Measurements from ENCODE around the gene DBF4B. TPM values are rescaled to one million over a fixed set of nuclear protein-coding genes. Genes with fewer than 3 reads are reported as not detected.
A peak's percentile ranks its signal among the peaks of the same experiment; 100 is the strongest.
"Not testable (repeated sequence)": the region's sequence is repeated elsewhere in the genome, so short reads cannot be mapped to it uniquely, and the experiment has no call there.

Gene DBF4B
- total RNA-seq, 3 donors from 2014 or later (not counting 1 experiment from before 2014, with no cell fraction given), result 3.0 to 4.1 (median 4.1) TPM

- H3K9me3 ChIP-seq (ENCODE audit: control insufficient read depth, insufficient read depth, low read length), result no peaks in the 10 kb centered on the region
- Mint-ChIP-seq H3K36me3 (no peaks in the 10 kb centered on the region), H3K4me1 (peaks cover 18% of the 10 kb centered on the region in 2 donors), H3K27ac (no peak overlapping the region), H3K4me3 (no peak overlapping the region), H3K27me3 (ENCODE audit: low read depth in 2 of 2) (no peaks in the 10 kb centered on the region), H3K9me3 (no peaks in the 10 kb centered on the region)
- peaks cover 16% of the 10 kb centered on the region for H3K4me1 ChIP-seq (ENCODE audit: control insufficient read depth, insufficient read depth, low read length)
- ATAC-seq (no peak), DNase-seq (no peak)
- no peak overlapping the region for H3K4me3 ChIP-seq (ENCODE audit: low read length)
- intact Hi-C loops (cut with micrococcal nuclease), result no loop called here
- no peaks in the 10 kb centered on the region for H3K27me3 ChIP-seq (ENCODE audit: control insufficient read depth, insufficient read depth, low read length)
- 83% methylated on average over 10 of the region's 11 CpGs for WGBS (ENCODE audit: insufficient coverage)
- no peak overlapping the region for H3K27ac ChIP-seq (ENCODE audit: low read length)
- no peaks in the 10 kb centered on the region for H3K36me3 ChIP-seq (ENCODE audit: control insufficient read depth, insufficient read depth, low read length)
- TF ChIP-seq, protein P1, sequence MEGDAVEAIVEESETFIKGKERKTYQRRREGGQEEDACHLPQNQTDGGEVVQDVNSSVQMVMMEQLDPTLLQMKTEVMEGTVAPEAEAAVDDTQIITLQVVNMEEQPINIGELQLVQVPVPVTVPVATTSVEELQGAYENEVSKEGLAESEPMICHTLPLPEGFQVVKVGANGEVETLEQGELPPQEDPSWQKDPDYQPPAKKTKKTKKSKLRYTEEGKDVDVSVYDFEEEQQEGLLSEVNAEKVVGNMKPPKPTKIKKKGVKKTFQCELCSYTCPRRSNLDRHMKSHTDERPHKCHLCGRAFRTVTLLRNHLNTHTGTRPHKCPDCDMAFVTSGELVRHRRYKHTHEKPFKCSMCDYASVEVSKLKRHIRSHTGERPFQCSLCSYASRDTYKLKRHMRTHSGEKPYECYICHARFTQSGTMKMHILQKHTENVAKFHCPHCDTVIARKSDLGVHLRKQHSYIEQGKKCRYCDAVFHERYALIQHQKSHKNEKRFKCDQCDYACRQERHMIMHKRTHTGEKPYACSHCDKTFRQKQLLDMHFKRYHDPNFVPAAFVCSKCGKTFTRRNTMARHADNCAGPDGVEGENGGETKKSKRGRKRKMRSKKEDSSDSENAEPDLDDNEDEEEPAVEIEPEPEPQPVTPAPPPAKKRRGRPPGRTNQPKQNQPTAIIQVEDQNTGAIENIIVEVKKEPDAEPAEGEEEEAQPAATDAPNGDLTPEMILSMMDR (IDR thresholded peaks at IDR 0.05), result no peak
Observed at GRCh38 chr17:44693609-44694008, 14.9 kb upstream of the DBF4B start.

- intact Hi-C loops (cut with micrococcal nuclease); H3K9me3 ChIP-seq (ENCODE audit: control insufficient read depth, insufficient read depth, low read length); H3K27ac ChIP-seq (ENCODE audit: low read length); H3K9me3 Mint-ChIP-seq; H3K4me3 Mint-ChIP-seq; H3K4me1 Mint-ChIP-seq; H3K4me1 ChIP-seq (ENCODE audit: control insufficient read depth, insufficient read depth, low read length); H3K27me3 Mint-ChIP-seq (ENCODE audit: low read depth in 2 of 2); H3K36me3 Mint-ChIP-seq; ATAC-seq; H3K4me3 ChIP-seq (ENCODE audit: low read length); H3K27me3 ChIP-seq (ENCODE audit: control insufficient read depth, insufficient read depth, low read length); DNase-seq; H3K36me3 ChIP-seq (ENCODE audit: control insufficient read depth, insufficient read depth, low read length); H3K27ac Mint-ChIP-seq: not testable (repeated sequence)
- 99% methylated on average over 6 of the region's 10 CpGs for WGBS (ENCODE audit: insufficient coverage)
Observed at GRCh38 chr17:44700288-44700687, 8.2 kb upstream of the DBF4B start.

DNA sequence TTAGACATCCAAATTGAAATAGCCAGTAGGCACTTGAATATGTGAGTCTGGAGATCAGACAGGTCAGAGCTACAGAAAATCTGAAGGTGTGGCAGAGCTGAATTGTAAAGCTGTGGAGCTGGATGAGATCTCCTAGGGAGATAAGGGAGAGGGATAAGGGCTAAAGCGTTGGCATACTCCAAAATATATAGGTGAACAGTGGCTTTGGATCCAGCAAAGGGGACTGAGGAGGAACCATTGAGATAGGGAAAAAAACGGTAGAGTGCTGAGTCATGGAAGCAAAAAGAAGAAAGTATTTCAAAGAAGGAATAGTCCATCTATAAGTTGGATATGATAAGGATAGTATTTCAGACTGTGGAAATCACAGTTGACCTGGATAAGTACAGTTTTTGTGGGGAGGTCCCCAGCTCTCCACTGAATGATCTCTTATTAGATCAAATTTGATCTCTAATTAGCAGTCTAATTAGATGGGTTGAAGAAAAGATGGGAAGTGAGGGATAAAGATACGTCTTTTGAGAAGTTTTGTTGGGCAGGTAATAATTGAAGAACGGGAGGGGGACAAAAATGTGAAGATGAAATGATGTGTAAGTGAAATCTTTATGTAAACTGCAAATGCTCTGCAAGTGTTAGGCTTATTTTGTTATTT is 587 bp upstream of the DBF4B start:
- intact Hi-C loops (cut with micrococcal nuclease), result loop anchor here (1.0 kb wide), 1 partner anchor 19 kb away; the partner anchor contains the start of gene CCDC43
- WGBS (ENCODE audit: insufficient coverage), result 25% methylated on average over 4 of the region's 4 CpGs
- ATAC-seq (no peak), DNase-seq (peak in 1 of 2 donors; percentile 6)
- peaks cover 10% of the 10 kb centered on the region for H3K4me1 ChIP-seq (ENCODE audit: control insufficient read depth, insufficient read depth, low read length)
- Mint-ChIP-seq H3K27me3 (ENCODE audit: low read depth in 2 of 2) (peaks cover 3 to 9% of the 10 kb centered on the region in 2 donors), H3K36me3 (no peaks in the 10 kb centered on the region), H3K4me3 (no peak overlapping the region), H3K4me1 (no peaks in the 10 kb centered on the region), H3K9me3 (no peaks in the 10 kb centered on the region), H3K27ac (no peak overlapping the region)
- H3K27ac ChIP-seq (ENCODE audit: low read length), result peak overlapping the region; percentile 4
- peak overlapping the region; percentile 76 for H3K4me3 ChIP-seq (ENCODE audit: low read length)
- TF ChIP-seq, protein P1 (IDR thresholded peaks at IDR 0.05), result no peak
- H3K27me3 ChIP-seq (ENCODE audit: control insufficient read depth, insufficient read depth, low read length), result no peaks in the 10 kb centered on the region
- H3K9me3 ChIP-seq (ENCODE audit: control insufficient read depth, insufficient read depth, low read length), result no peaks in the 10 kb centered on the region
- no peaks in the 10 kb centered on the region for H3K36me3 ChIP-seq (ENCODE audit: control insufficient read depth, insufficient read depth, low read length)

DNA sequence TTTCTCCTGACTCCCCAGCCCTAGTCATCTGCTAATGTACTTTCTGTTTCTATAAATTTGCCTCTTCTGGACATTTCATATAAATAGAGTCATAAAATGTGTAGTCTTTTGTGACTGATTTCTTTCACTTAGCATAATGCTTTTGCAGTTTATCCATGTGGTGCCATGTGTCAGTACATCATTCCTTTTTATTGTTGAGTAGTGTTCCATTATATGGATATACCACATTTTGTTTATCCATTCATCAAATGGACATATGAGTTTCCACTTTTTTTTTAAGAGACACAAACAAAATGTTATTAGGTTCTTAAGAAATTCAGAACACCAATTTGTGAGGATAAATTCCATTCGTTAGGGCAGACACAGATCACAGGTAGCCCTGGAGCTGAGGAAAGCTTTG is 11.0 kb downstream of the DBF4B start:
- intact Hi-C loops (cut with micrococcal nuclease), result no loop called here
- H3K27me3 Mint-ChIP-seq (ENCODE audit: low read depth in 2 of 2), result no peaks in the 10 kb centered on the region
- no peak overlapping the region for H3K27ac Mint-ChIP-seq
- Histone ChIP-seq H3K4me3 (ENCODE audit: low read length) (no peak overlapping the region), H3K27me3 (ENCODE audit: control insufficient read depth, insufficient read depth, low read length) (no peaks in the 10 kb centered on the region), H3K36me3 (ENCODE audit: control insufficient read depth, insufficient read depth, low read length) (no peaks in the 10 kb centered on the region), H3K9me3 (ENCODE audit: control insufficient read depth, insufficient read depth, low read length) (no peaks in the 10 kb centered on the region), H3K27ac (ENCODE audit: low read length) (no peak overlapping the region), H3K4me1 (ENCODE audit: control insufficient read depth, insufficient read depth, low read length) (no peaks in the 10 kb centered on the region)
- no peaks in the 10 kb centered on the region for H3K36me3 Mint-ChIP-seq
- H3K4me1 Mint-ChIP-seq, result no peaks in the 10 kb centered on the region
- H3K9me3 Mint-ChIP-seq, result no peaks in the 10 kb centered on the region
- no peak for ATAC-seq
- no peak for DNase-seq
- TF ChIP-seq, protein P1 (IDR thresholded peaks at IDR 0.05), result no peak
- 100% methylated on average over 1 of the region's 1 CpG for WGBS (ENCODE audit: insufficient coverage)
- H3K4me3 Mint-ChIP-seq, result no peak overlapping the region

All from natural killer cell (primary cell).